Astrocyte (in vitro differentiated cells and primary cell): Measurements from ENCODE around the gene GDI2. TPM values are rescaled to one million over a fixed set of nuclear protein-coding genes. Genes with fewer than 3 reads are reported as not detected.

Source experiments
- DNase-seq: peaks from one replicate; pipeline ENCODE4 v3.0.0-alpha.2; 2010; ENCODE audit warnings: low read depth
- FAIRE-seq: peaks from 2 replicates; lab custom pipeline; 2011; peaks lifted over from hg19 to GRCh38; lab: Jason Lieb, UNC
- H2AFZ ChIP-seq: 2 replicates; pipeline ENCODE4 v1.6.0; 2012; ENCODE audit warnings: low read depth, low read length, inconsistent platforms
- H3K27ac ChIP-seq: 2 replicates; pipeline ENCODE4 v1.5.1; 2011; ENCODE audit warnings: low read depth, low read length, inconsistent platforms
- H3K27me3 ChIP-seq: 2 replicates; pipeline ENCODE4 v1.6.0; 2011; ENCODE audit warnings: low read length, inconsistent platforms; ENCODE audit not compliant: insufficient read depth
- H3K36me3 ChIP-seq: 2 replicates; pipeline ENCODE4 v1.5.1; 2011; ENCODE audit warnings: low read length, inconsistent platforms; ENCODE audit not compliant: insufficient read depth
- H3K4me1 ChIP-seq: 2 replicates; pipeline ENCODE4 v1.5.1; 2011; ENCODE audit warnings: low read length, inconsistent platforms; ENCODE audit not compliant: insufficient read depth
- H3K4me2 ChIP-seq: 2 replicates; pipeline ENCODE4 v1.6.0; 2012; ENCODE audit warnings: low read length, inconsistent platforms
- H3K4me3 ChIP-seq: 2 replicates; pipeline ENCODE4 v1.5.1; 2011; ENCODE audit warnings: low read depth, mild to moderate bottlenecking, low read length, inconsistent platforms; ENCODE audit not compliant: insufficient read depth
- H3K79me2 ChIP-seq: 2 replicates; pipeline ENCODE4 v1.6.0; 2012; ENCODE audit warnings: mild to moderate bottlenecking, low read length, inconsistent platforms; ENCODE audit not compliant: insufficient read depth
- H3K9ac ChIP-seq: 2 replicates; pipeline ENCODE4 v1.6.0; 2012; ENCODE audit warnings: mild to moderate bottlenecking, low read length, inconsistent platforms
- H3K9me3 ChIP-seq: 2 replicates; pipeline ENCODE4 v1.5.1; 2012; ENCODE audit warnings: low read depth, mild to moderate bottlenecking, low read length, inconsistent platforms; ENCODE audit not compliant: insufficient read depth
- H4K20me1 ChIP-seq: 2 replicates; pipeline ENCODE4 v1.6.0; 2012; ENCODE audit warnings: low read length, inconsistent platforms; ENCODE audit not compliant: insufficient read depth
- H3K27ac Mint-ChIP-seq: one replicate; pipeline ENCODE4 v1.8.0; 2021; ENCODE audit warnings: mild to moderate bottlenecking, mixed read lengths; ENCODE audit not compliant: unreplicated experiment
- H3K27me3 Mint-ChIP-seq: one replicate; pipeline ENCODE4 v1.8.0; 2021; ENCODE audit warnings: low read depth, mixed read lengths; ENCODE audit not compliant: unreplicated experiment
- H3K36me3 Mint-ChIP-seq: one replicate; pipeline ENCODE4 v1.8.0; 2021; ENCODE audit warnings: low read depth, mixed read lengths; ENCODE audit not compliant: unreplicated experiment
- H3K4me1 Mint-ChIP-seq: one replicate; pipeline ENCODE4 v1.8.0; 2021; ENCODE audit warnings: low read depth, mixed read lengths; ENCODE audit not compliant: unreplicated experiment
- H3K4me3 Mint-ChIP-seq: one replicate; pipeline ENCODE4 v1.8.0; 2021; ENCODE audit warnings: mild to moderate bottlenecking, moderate library complexity, mixed read lengths; ENCODE audit not compliant: unreplicated experiment
- H3K9me3 Mint-ChIP-seq: one replicate; pipeline ENCODE4 v1.8.0; 2021; ENCODE audit warnings: mild to moderate bottlenecking, mixed read lengths; ENCODE audit not compliant: unreplicated experiment
- CTCF ChIP-seq: IDR thresholded peaks from 2 replicates; pipeline ENCODE4 v1.5.1; 2011; ENCODE audit warnings: low read depth, mild to moderate bottlenecking, inconsistent platforms, low read length, moderate library complexity; ENCODE audit not compliant: insufficient read depth
- EZH2 ChIP-seq: IDR thresholded peaks from 2 replicates; pipeline ENCODE4 v1.6.1; 2012; ENCODE audit warnings: mild to moderate bottlenecking, low read length, inconsistent platforms; ENCODE audit not compliant: insufficient read depth
- total RNA-seq: library from RNA; stranded (reverse); gene quantifications from 2 replicates; pipeline ENCODE4 v1.2.1, GENCODE V29; 2021

The GDI2 gene
- total RNA-seq, 1 donor from 2014 or later, result 280 TPM

DNA sequence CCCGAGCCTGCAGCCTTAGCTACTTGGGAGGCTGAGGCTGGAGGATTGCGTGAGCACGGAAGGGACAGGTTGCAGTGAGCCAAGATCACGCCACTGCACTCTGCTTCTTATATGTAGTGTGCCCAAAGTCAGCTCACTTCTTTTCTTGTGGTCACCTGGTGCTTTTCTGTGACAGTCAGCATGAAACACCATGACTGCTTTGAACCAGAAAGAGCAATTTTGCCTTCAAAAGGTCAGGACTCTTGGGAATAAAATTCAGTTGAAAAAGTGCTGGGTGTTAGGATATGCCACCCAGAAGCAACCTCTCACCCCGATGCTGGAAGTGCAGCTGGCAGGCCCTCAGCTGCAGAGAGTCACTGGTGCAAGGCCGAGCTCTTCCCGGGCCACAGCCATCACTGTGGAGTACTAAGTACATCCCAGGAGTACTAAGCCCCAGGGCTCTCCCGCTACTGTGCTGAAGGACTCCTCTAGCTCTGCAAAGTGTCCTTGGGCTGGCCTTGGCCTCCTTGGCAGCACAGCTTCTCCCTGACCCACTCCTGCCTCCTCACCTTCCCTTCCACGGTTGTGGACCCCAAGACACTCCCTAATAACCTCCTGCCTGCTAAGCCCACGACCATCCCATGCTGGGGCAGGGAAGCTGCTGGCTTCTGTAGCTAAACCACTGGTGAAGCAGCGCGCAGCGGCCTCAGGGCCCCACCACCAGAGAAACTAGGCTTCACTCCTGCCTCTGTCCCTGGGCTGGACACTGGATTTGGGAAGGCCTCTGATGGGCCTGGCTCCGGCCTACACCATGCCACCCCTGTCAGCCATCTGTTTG, 17.6 kb upstream of the GDI2 start:
- no peak for DNase-seq
- H3K27ac Mint-ChIP-seq, result no peak overlapping the region
- TF ChIP-seq EZH2, result no peak
- TF ChIP-seq CTCF, result no peak
- no peaks in the 10 kb centered on the region for H3K4me1 ChIP-seq
- H3K27ac ChIP-seq, result no peak overlapping the region
- no peak overlapping the region for H2AFZ ChIP-seq
- H3K4me3 Mint-ChIP-seq, result no peak overlapping the region
- H3K36me3 ChIP-seq, result no peaks in the 10 kb centered on the region
- H3K9me3 ChIP-seq, result no peaks in the 10 kb centered on the region
- no peak overlapping the region for H3K4me3 ChIP-seq
- H3K9ac ChIP-seq, result no peak overlapping the region
- no peaks in the 10 kb centered on the region for H3K79me2 ChIP-seq
- no peaks in the 10 kb centered on the region for H3K9me3 Mint-ChIP-seq
- H3K27me3 Mint-ChIP-seq, result peaks cover 20% of the 10 kb centered on the region
- FAIRE-seq, result no peak
- H4K20me1 ChIP-seq, result no peaks in the 10 kb centered on the region
- no peaks in the 10 kb centered on the region for H3K4me1 Mint-ChIP-seq
- no peaks in the 10 kb centered on the region for H3K27me3 ChIP-seq
- no peaks in the 10 kb centered on the region for H3K36me3 Mint-ChIP-seq
- H3K4me2 ChIP-seq, result no peak overlapping the region

GRCh38 chr10:5829267-5829666, 16.0 kb upstream of the GDI2 start:
- FAIRE-seq (no peak), DNase-seq (no peak)

More at GRCh38 chr10:5829267-5829666, 16.0 kb upstream of the GDI2 start:
- no peaks in the 10 kb centered on the region for H3K9me3 ChIP-seq
- Mint-ChIP-seq H3K27me3 (peaks cover 17% of the 10 kb centered on the region), H3K27ac (no peak overlapping the region), H3K9me3 (no peaks in the 10 kb centered on the region), H3K4me1 (no peaks in the 10 kb centered on the region), H3K4me3 (no peak overlapping the region), H3K36me3 (no peaks in the 10 kb centered on the region)
- TF ChIP-seq EZH2 (no peak), CTCF (no peak)
- no peak overlapping the region for H2AFZ ChIP-seq
- no peaks in the 10 kb centered on the region for H4K20me1 ChIP-seq
- no peak overlapping the region for H3K4me2 ChIP-seq
- no peak overlapping the region for H3K4me3 ChIP-seq
- H3K9ac ChIP-seq, result no peak overlapping the region
- no peak overlapping the region for H3K27ac ChIP-seq
- no peaks in the 10 kb centered on the region for H3K36me3 ChIP-seq
- H3K4me1 ChIP-seq, result no peaks in the 10 kb centered on the region
- no peaks in the 10 kb centered on the region for H3K79me2 ChIP-seq
- no peaks in the 10 kb centered on the region for H3K27me3 ChIP-seq
